Gastrocnemius medialis (tissue), 4 donors: ENCODE data around the gene SLC6A1. TPM values are rescaled to one million over a fixed set of nuclear protein-coding genes. Genes with fewer than 3 reads are reported as not detected.

Source experiments
- ATAC-seq, 2 donors: fragments of 150-250 bp; one replicate each; pipeline ENCODE4 v1.9.1; 2016
- DNase-seq, 2 donors: peaks; one replicate each; pipeline ENCODE4 v3.0.0-alpha.2; 2019
- H3K27ac ChIP-seq, 4 donors: fragments of 200-600 bp; sonication (generic); 1 replicate in 1 of 4; 2 replicates in 3 of 4; pipeline ENCODE4 v1.5.1; 2016 to 2018; ENCODE audit warnings: mild to moderate bottlenecking in 2 of 4, moderate library complexity in 1 of 4
- H3K27me3 ChIP-seq, 3 donors: fragments of 200-600 bp; sonication (generic) in 2 of 3; 1 replicate in 1 of 3; 2 replicates in 2 of 3; pipeline versions ENCODE4 v1.5.1 to v1.6.0; 2016 to 2019; ENCODE audit warnings: mild to moderate bottlenecking in 1 of 3, moderate library complexity in 1 of 3
- H3K36me3 ChIP-seq, 2 donors: fragments of 200-600 bp; sonication (generic) in 1 of 2; one replicate each; pipeline ENCODE4 v1.5.1; 2017 to 2018
- H3K4me1 ChIP-seq, 2 donors: fragments of 200-600 bp; sonication (generic) in 1 of 2; one replicate each; pipeline ENCODE4 v1.5.1; 2016 to 2017; ENCODE audit warnings: mild to moderate bottlenecking in 2 of 2
- H3K4me3 ChIP-seq, 4 donors: fragments of 200-600 bp; sonication (generic) in 3 of 4; 1 replicate in 1 of 4; 2 replicates in 3 of 4; pipeline ENCODE4 v1.5.1; 2016 to 2019; ENCODE audit warnings: mild to moderate bottlenecking in 2 of 4
- H3K9me3 ChIP-seq, 3 donors: fragments of 200-600 bp; sonication (generic) in 2 of 3; 1 replicate in 1 of 3; 2 replicates in 2 of 3; pipeline ENCODE4 v1.5.1; 2016 to 2019
- CTCF ChIP-seq, 5 experiments: fragments of 450-650 bp in 3 of 5; fragments of 200-600 bp in 2 of 5; sonication (generic) in 2 of 5; IDR thresholded peaks in 4 of 5; conservative IDR thresholded peaks in 1 of 5; 1 replicate in 4 of 5; 2 replicates in 1 of 5; pipeline ENCODE4 v1.5.1; 2016 to 2019; ENCODE audit warnings: antibody characterized with exemption in 5 of 5, mild to moderate bottlenecking in 3 of 5, moderate library complexity in 3 of 5
- POLR2A ChIP-seq, 2 donors: fragments of 450-650 bp; IDR thresholded peaks; one replicate each; pipeline ENCODE4 v1.6.1; 2017; ENCODE audit warnings: antibody characterized with exemption in 2 of 2, mild to moderate bottlenecking in 2 of 2, moderate library complexity in 2 of 2
- in situ Hi-C, 4 donors: fragments of 200-750 bp; cut with MboI; loops; one replicate each; pipeline versions ENCODE4 v1.15.0 to v1.8.0; 2017; ENCODE audit warnings: low sequenced_read_pairs in 4 of 4
- intact Hi-C: fragments of 100-400 bp; cut with DNase I; formaldehyde crosslinking; loops from one replicate; pipeline ENCODE4 v1.15.1; 2023; ENCODE audit warnings: low total_unique reads
- total RNA-seq, 4 donors: library from RNA; depleted of rRNA; stranded (reverse); fragments of >200 nt; gene quantifications; one replicate each; pipeline versions ENCODE4 v1.1.0 to v1.2.3, GENCODE V29; 2016

Gene SLC6A1
- total RNA-seq, 4 donors from 2014 or later, result 0.23 to 0.36 (median 0.31) TPM

GRCh38 chr3:10948326-10948725, 44.2 kb upstream of the SLC6A1 start:
- ATAC-seq (no peak), DNase-seq (no peak)
- no peaks in the 10 kb centered on the region for H3K4me1 ChIP-seq
- intact Hi-C loops (no loop called here), in situ Hi-C loops (loop anchor here in 2 of 4 donors (5.0 to 10.0 kb wide), 2 partner anchors 106 to 109 kb away; no protein-coding TSS in a partner anchor)
- no peaks in the 10 kb centered on the region for H3K36me3 ChIP-seq
- H3K27me3 ChIP-seq, result peaks cover 0 to 10% (median 0%) of the 10 kb centered on the region in 3 donors
- H3K9me3 ChIP-seq, result no peaks in the 10 kb centered on the region
- H3K4me3 ChIP-seq, result no peak overlapping the region
- no peak overlapping the region for H3K27ac ChIP-seq
- TF ChIP-seq CTCF (IDR thresholded peaks at IDR 0.05 in 4 of 5, conservative IDR thresholded peaks at IDR 0.05 in 1 of 5) (no peak), POLR2A (IDR thresholded peaks at IDR 0.05) (no peak)

GRCh38 chr3:10949197-10949596, 43.4 kb upstream of the SLC6A1 start:
- TF ChIP-seq POLR2A (IDR thresholded peaks at IDR 0.05) (no peak), CTCF (IDR thresholded peaks at IDR 0.05 in 4 of 5, conservative IDR thresholded peaks at IDR 0.05 in 1 of 5) (no peak)
- Histone ChIP-seq H3K9me3 (no peaks in the 10 kb centered on the region), H3K4me3 (no peak overlapping the region), H3K27me3 (peaks cover 0 to 10% (median 0%) of the 10 kb centered on the region in 3 donors), H3K27ac (no peak overlapping the region), H3K36me3 (no peaks in the 10 kb centered on the region), H3K4me1 (no peaks in the 10 kb centered on the region)
- no peak for DNase-seq
- intact Hi-C loops, result no loop called here
- ATAC-seq, result no peak
- in situ Hi-C loops, result loop anchor here in 2 of 4 donors (5.0 to 10.0 kb wide), 2 partner anchors 106 to 108 kb away; no protein-coding TSS in a partner anchor

GRCh38 chr3:10950476-10951294, 41.9 kb upstream of the SLC6A1 start:
- ATAC-seq (no peak), DNase-seq (no peak)
- no peak for TF ChIP-seq POLR2A (IDR thresholded peaks at IDR 0.05)
- peak in 4 of 5 experiments; percentile 37 to 49 (median 40) for TF ChIP-seq CTCF (IDR thresholded peaks at IDR 0.05 in 4 of 5, conservative IDR thresholded peaks at IDR 0.05 in 1 of 5)
- Histone ChIP-seq H3K4me3 (no peak overlapping the region), H3K9me3 (no peaks in the 10 kb centered on the region), H3K27me3 (peaks cover 0 to 10% (median 0%) of the 10 kb centered on the region in 3 donors), H3K4me1 (peaks cover 4% of the 10 kb centered on the region in 2 donors), H3K36me3 (no peaks in the 10 kb centered on the region), H3K27ac (no peak overlapping the region)
- intact Hi-C loops (no loop called here), in situ Hi-C loops (loop anchor here in 2 of 4 donors (5.0 to 25.0 kb wide), 3 partner anchors 104 to 712 kb away; no protein-coding TSS in a partner anchor)

- Histone ChIP-seq H3K27ac (no peak overlapping the region), H3K9me3 (no peaks in the 10 kb centered on the region), H3K4me1 (peaks cover 11% of the 10 kb centered on the region in 2 donors), H3K4me3 (no peak overlapping the region), H3K36me3 (no peaks in the 10 kb centered on the region), H3K27me3 (peaks cover 0 to 10% (median 0%) of the 10 kb centered on the region in 3 donors)
- ATAC-seq (no peak), DNase-seq (no peak)
- intact Hi-C loops, result no loop called here
- in situ Hi-C loops, result loop anchor here in 2 of 4 donors (5.0 to 25.0 kb wide), 3 partner anchors 103 to 711 kb away; no protein-coding TSS in a partner anchor
- TF ChIP-seq CTCF (IDR thresholded peaks at IDR 0.05 in 4 of 5, conservative IDR thresholded peaks at IDR 0.05 in 1 of 5) (no peak), POLR2A (IDR thresholded peaks at IDR 0.05) (no peak)
These were observed 41.1 kb upstream of the SLC6A1 start for GRCh38 chr3:10951295-10951926.
